HFF-Myc (cell line): Measurements from ENCODE around the gene GRM4.

Experiments used
- DNase-seq: peaks from one replicate; pipeline ENCODE4 v3.0.0-alpha.2; 2011; ENCODE audit warnings: low read depth; ENCODE audit errors: extremely low read depth
- H3K4me3 ChIP-seq: replicated peaks from 2 replicates; pipeline ENCODE4 v1.5.1; 2011; ENCODE audit warnings: low read depth, mild to moderate bottlenecking, control low read depth, low read length
- CTCF ChIP-seq: IDR thresholded peaks from 2 replicates; pipeline ENCODE4 v1.5.1; 2012; ENCODE audit warnings: mild to moderate bottlenecking, low read depth, low read length, control low read depth; ENCODE audit errors: missing control alignments

The GRM4 gene

GRCh38 chr6:34172961-34173775 is 27.3 kb upstream of the GRM4 start:
- TF ChIP-seq CTCF, result no peak
- H3K4me3 ChIP-seq, result no peak overlapping the region
- no peak for DNase-seq

- no peak for DNase-seq
- H3K4me3 ChIP-seq, result no peak overlapping the region
- TF ChIP-seq CTCF, result no peak
These were observed 24.5 kb upstream of the GRM4 start for GRCh38 chr6:34170346-34170745.

GRCh38 chr6:34169897-34170296 is 24.0 kb upstream of the GRM4 start:
- no peak overlapping the region for H3K4me3 ChIP-seq
- DNase-seq, result no peak
- TF ChIP-seq CTCF, result no peak

GRCh38 chr6:34161857-34162515 is 16.1 kb upstream of the GRM4 start:
- no peak for DNase-seq
- H3K4me3 ChIP-seq, result no peak overlapping the region
- no peak for TF ChIP-seq CTCF

- no peak for DNase-seq
- TF ChIP-seq CTCF, result no peak
- no peak overlapping the region for H3K4me3 ChIP-seq
These were observed 14.0 kb upstream of the GRM4 start for GRCh38 chr6:34159844-34160243.

GRCh38 chr6:34158876-34159275 is 13.0 kb upstream of the GRM4 start:
- H3K4me3 ChIP-seq, result no peak overlapping the region
- no peak for TF ChIP-seq CTCF
- DNase-seq, result no peak
